Endothelial cell of umbilical vein (primary cell): ENCODE data around the gene CLEC17A. TPM values are rescaled to one million over a fixed set of nuclear protein-coding genes. Genes with fewer than 3 reads are reported as not detected.

ENCODE experiments used
- BruUV-seq: library from RNA; stranded (reverse); fragments of 400-500 nt; replicated peaks from 2 replicates; lab custom pipeline; 2021; lab: Mats Ljungman, UMichigan
- CTCF ChIA-PET: fragments of 300-600, 350-600 bp; sonication (Branson Sonifier 250); formaldehyde crosslinking; loops from one replicate; lab custom pipeline; 2021; ENCODE audit warnings: antibody characterized with exemption, inconsistent platforms; lab: Charles Lee
- POLR2A ChIA-PET: fragments of 300-600, 350-600 bp; sonication (Branson Sonifier 250); formaldehyde crosslinking; loops from one replicate; lab custom pipeline; 2021; ENCODE audit warnings: antibody characterized with exemption, inconsistent platforms; lab: Charles Lee
- DNase-seq: peaks from one replicate; pipeline ENCODE4 v3.0.0-alpha.2; 2011; ENCODE audit warnings: low read depth, low spot score
- FAIRE-seq: peaks from 2 replicates; lab custom pipeline; 2011; peaks lifted over from hg19 to GRCh38; lab: Jason Lieb, UNC
- H2AFZ ChIP-seq: 2 replicates; pipeline ENCODE4 v1.6.0; 2012; ENCODE audit warnings: low read depth, low read length, control low read depth, inconsistent platforms
- H3K27ac ChIP-seq: 2 replicates; pipeline ENCODE4 v1.5.1; 2011; ENCODE audit warnings: low read depth, mild to moderate bottlenecking, control low read depth, low read length, moderate library complexity; ENCODE audit not compliant: insufficient read depth
- H3K27me3 ChIP-seq, 2 experiments: 2 replicates each; pipeline versions ENCODE4 v1.6.0 to v1.6.1; 2011; ENCODE audit warnings: low read length in 2 of 2, mixed read lengths in 1 of 2; ENCODE audit not compliant: control insufficient read depth in 2 of 2, insufficient read depth in 2 of 2
- H3K36me3 ChIP-seq, 2 experiments: 2 replicates in 1 of 2; 3 replicates in 1 of 2; pipeline ENCODE4 v1.5.1; 2011; ENCODE audit warnings: low read length in 2 of 2, mild to moderate bottlenecking in 1 of 2, moderate library complexity in 1 of 2; ENCODE audit not compliant: control insufficient read depth in 2 of 2, insufficient read depth in 2 of 2; ENCODE audit errors: extremely low read depth in 1 of 2
- H3K4me1 ChIP-seq: 3 replicates; pipeline ENCODE4 v1.5.1; 2011; ENCODE audit warnings: mild to moderate bottlenecking, low read length; ENCODE audit not compliant: control insufficient read depth, insufficient read depth; ENCODE audit errors: extremely low read depth
- H3K4me2 ChIP-seq: 2 replicates; pipeline ENCODE4 v1.6.1; 2011; ENCODE audit warnings: low read length, control low read depth, mixed read lengths; ENCODE audit not compliant: insufficient read depth
- H3K4me3 ChIP-seq, 3 experiments: fragments of 200-600 bp in 1 of 3; sonication (generic), shearing (Covaris generic) in 1 of 3; replicated peaks in 1 of 3; 2 replicates each; pipeline ENCODE4 v1.5.1; 2011 to 2016; ENCODE audit warnings: control low read depth in 3 of 3, low read length in 3 of 3, mild to moderate bottlenecking in 2 of 3, inconsistent platforms in 1 of 3, low read depth in 1 of 3, moderate library complexity in 1 of 3; ENCODE audit not compliant: insufficient read depth in 1 of 3
- H3K79me2 ChIP-seq: 2 replicates; pipeline ENCODE4 v1.6.0; 2012; ENCODE audit warnings: low read length, inconsistent platforms; ENCODE audit not compliant: control insufficient read depth, insufficient read depth
- H3K9ac ChIP-seq: replicated peaks from 2 replicates; pipeline ENCODE3; 2011; ENCODE audit warnings: low read length, control low read depth; ENCODE audit not compliant: insufficient read depth; ENCODE audit errors: extremely low read depth
- H3K9me1 ChIP-seq: replicated peaks from 3 replicates; pipeline ENCODE4 v1.6.0; 2011; ENCODE audit warnings: mild to moderate bottlenecking, low read length; ENCODE audit not compliant: control insufficient read depth, insufficient read depth; ENCODE audit errors: extremely low read depth
- H3K9me3 ChIP-seq: replicated peaks from 2 replicates; pipeline ENCODE4 v1.5.1; 2012; ENCODE audit warnings: low read length, inconsistent platforms; ENCODE audit not compliant: control insufficient read depth, insufficient read depth
- H4K20me1 ChIP-seq: replicated peaks from 2 replicates; pipeline ENCODE3; 2011; ENCODE audit warnings: mild to moderate bottlenecking, low read length; ENCODE audit not compliant: control insufficient read depth, insufficient read depth; ENCODE audit errors: extremely low read depth
- EZH2 ChIP-seq: IDR thresholded peaks from 2 replicates; pipeline ENCODE4 v1.6.1; 2012; ENCODE audit warnings: borderline replicate concordance, low read depth, mild to moderate bottlenecking, moderate library complexity, low read length, inconsistent platforms; ENCODE audit not compliant: severe bottlenecking
- FOS ChIP-seq: IDR thresholded peaks from 2 replicates; pipeline ENCODE4 v1.6.1; 2011; ENCODE audit warnings: mild to moderate bottlenecking, low read length, moderate library complexity, borderline replicate concordance; ENCODE audit not compliant: insufficient read depth
- GATA2 ChIP-seq: IDR thresholded peaks from 2 replicates; pipeline ENCODE4 v1.7.0; 2011; ENCODE audit warnings: low read depth, mild to moderate bottlenecking, moderate library complexity, mixed read lengths, low read length; ENCODE audit not compliant: insufficient read length, insufficient read depth
- JUN ChIP-seq: IDR thresholded peaks from 2 replicates; pipeline ENCODE4 v1.6.1; 2011; ENCODE audit warnings: borderline replicate concordance, low read depth; ENCODE audit not compliant: insufficient read length, insufficient read depth
- MYC ChIP-seq: IDR thresholded peaks from one replicate; pipeline ENCODE4 v1.6.1; 2011; ENCODE audit warnings: mild to moderate bottlenecking, low read depth, low read length
- POLR2A ChIP-seq: IDR thresholded peaks from 2 replicates; pipeline ENCODE4 v1.6.1; 2012; ENCODE audit warnings: low read depth, mild to moderate bottlenecking, control low read depth, low read length
- POLR2AphosphoS5 ChIP-seq: IDR thresholded peaks from 2 replicates; pipeline ENCODE4 v1.6.1; 2012; ENCODE audit warnings: low read depth, mild to moderate bottlenecking, control low read depth, low read length, moderate library complexity; ENCODE audit not compliant: insufficient read depth
- dilution Hi-C: fragments of 300-500 bp; cut with MboI; formaldehyde crosslinking; loops from one replicate; pipeline ENCODE4 v1.15.0; 2019; ENCODE audit warnings: low sequenced_read_pairs; ENCODE audit not compliant: extremely low pct_ligation_motif_present
- intact Hi-C: fragments of 100-400 bp; cut with micrococcal nuclease; formaldehyde crosslinking; loops from one replicate; pipeline ENCODE4 v1.10.0; 2022
- polyA plus RNA-seq, 4 experiments: library from polyadenylated mRNA; depleted of rRNA in 3 of 4; stranded (reverse) in 3 of 4; unstranded in 1 of 4; fragments of >200 nt; gene quantifications; 2 replicates each; pipeline versions ENCODE4 v1.2.1 to v1.2.3, GENCODE V29; 2011 to 2012; ENCODE audit warnings: missing spikeins in 1 of 4
- total RNA-seq: library from RNA; stranded (reverse); gene quantifications from 2 replicates; pipeline ENCODE4 v1.2.3, GENCODE V29; 2021
- TF ChIP-seq, protein P1 (sequence below): IDR thresholded peaks from 2 replicates; pipeline ENCODE4 v1.6.1; 2011; ENCODE audit not compliant: insufficient read depth, insufficient read length
- TF ChIP-seq, protein P2 (sequence below), 2 donors: IDR thresholded peaks; 1 replicate in 1 of 2; 2 replicates in 1 of 2; pipeline ENCODE4 v1.5.1; 2011; ENCODE audit warnings: low read length in 2 of 2, mild to moderate bottlenecking in 2 of 2, moderate library complexity in 2 of 2, control low read depth in 1 of 2, inconsistent platforms in 1 of 2, low read depth in 1 of 2; ENCODE audit not compliant: insufficient read depth in 1 of 2; ENCODE audit errors: extremely low read depth in 1 of 2

CLEC17A gene
- total and polyA plus RNA-seq, 2 donors (not counting 3 experiments of a cell fraction or from before 2014, with no cell fraction given), result 0.07 TPM; not detected in 1

DNA sequence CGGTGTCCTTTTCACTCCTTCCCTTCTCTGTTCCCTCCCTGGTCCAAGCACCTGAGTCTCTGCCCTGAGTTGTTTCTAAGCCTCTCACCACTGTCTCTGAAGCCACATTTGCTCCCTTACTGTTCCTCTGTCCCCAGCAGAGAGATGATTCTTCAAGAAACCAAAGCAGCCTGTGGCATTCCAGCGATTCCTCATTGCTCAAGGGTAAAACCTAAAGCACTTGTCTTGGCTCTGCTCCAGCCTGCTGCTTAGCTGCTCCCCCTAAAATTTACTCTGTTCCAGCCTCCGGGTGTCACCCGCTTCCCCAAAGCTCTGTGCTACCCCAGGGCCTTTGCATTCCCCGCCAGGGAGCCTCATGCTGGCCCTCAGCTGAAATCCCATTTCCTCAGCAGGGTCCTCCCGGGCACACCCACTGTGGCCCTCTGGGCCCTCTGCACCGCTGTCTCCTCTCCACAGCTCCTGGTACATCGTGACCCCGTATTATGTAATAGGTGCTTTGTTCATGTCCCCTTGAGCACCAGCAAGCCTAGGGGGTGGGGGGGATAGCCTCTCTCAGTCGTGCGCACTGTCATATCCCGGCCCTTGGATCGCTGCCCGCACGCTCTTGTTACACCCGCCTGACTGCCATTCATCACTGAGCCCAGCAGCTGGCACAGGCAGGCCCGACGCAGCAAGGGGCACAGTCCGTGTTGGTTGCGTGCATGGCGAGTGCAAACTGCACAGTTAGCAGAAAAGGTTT is 37.7 kb upstream of the CLEC17A start:
- Histone ChIP-seq H3K9me1 (no peaks in the 10 kb centered on the region), H3K4me3 (no peak overlapping the region), H3K4me2 (no peak overlapping the region), H3K79me2 (no peaks in the 10 kb centered on the region), H3K27ac (no peak overlapping the region), H3K36me3 (peaks cover 0 to 1% of the 10 kb centered on the region in 2 experiments), H2AFZ (no peak overlapping the region), H3K27me3 (no peaks in the 10 kb centered on the region), H4K20me1 (no peaks in the 10 kb centered on the region), H3K9ac (no peak overlapping the region), H3K4me1 (no peaks in the 10 kb centered on the region), H3K9me3 (no peaks in the 10 kb centered on the region)
- CTCF ChIA-PET, result interaction anchor here (1.2 kb wide), 1 partner anchor 12 kb away, joined by 3 read pairs; no protein-coding TSS in a partner anchor
- BruUV-seq, result no TSS peak
- no peak for DNase-seq
- no peak for TF ChIP-seq POLR2AphosphoS5
- dilution Hi-C loops (no loop called here), intact Hi-C loops (no loop called here)
- POLR2A ChIA-PET, result no interaction called here
- FAIRE-seq, result no peak

DNA sequence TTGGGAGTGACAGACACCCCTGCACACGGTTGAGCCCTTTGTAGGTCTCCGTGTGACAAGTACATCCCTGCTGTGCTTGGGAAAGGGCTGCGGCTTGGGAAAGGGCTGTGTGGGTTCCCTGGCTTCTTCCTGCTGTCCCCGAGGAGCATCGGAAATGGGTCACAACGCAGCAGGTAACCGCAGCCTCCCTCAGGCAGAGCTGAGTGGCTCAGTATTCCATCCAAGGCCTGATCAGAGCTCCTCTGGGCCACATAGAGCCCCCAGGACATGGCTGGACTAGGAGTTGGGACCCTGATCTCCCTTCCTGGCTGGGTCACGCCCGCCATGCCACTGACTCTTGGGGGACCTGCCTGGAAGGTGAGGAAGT is 37.2 kb upstream of the CLEC17A start:
- Histone ChIP-seq H3K27ac (no peak overlapping the region), H3K9me3 (no peaks in the 10 kb centered on the region), H3K4me3 (no peak overlapping the region), H3K4me2 (no peak overlapping the region), H3K9me1 (no peaks in the 10 kb centered on the region), H3K4me1 (no peaks in the 10 kb centered on the region), H4K20me1 (no peaks in the 10 kb centered on the region), H3K9ac (no peak overlapping the region), H3K27me3 (no peaks in the 10 kb centered on the region), H3K79me2 (no peaks in the 10 kb centered on the region), H2AFZ (no peak overlapping the region), H3K36me3 (peaks cover 0 to 1% of the 10 kb centered on the region in 2 experiments)
- TF ChIP-seq, protein P1, sequence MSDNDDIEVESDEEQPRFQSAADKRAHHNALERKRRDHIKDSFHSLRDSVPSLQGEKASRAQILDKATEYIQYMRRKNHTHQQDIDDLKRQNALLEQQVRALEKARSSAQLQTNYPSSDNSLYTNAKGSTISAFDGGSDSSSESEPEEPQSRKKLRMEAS, result no peak
- TF ChIP-seq MYC, result no peak
- no peak for TF ChIP-seq FOS
- TF ChIP-seq GATA2, result no peak
- TF ChIP-seq JUN, result no peak
- no peak for TF ChIP-seq POLR2AphosphoS5
- TF ChIP-seq POLR2A, result no peak
- no peak for TF ChIP-seq EZH2
- TF ChIP-seq, protein P2, sequence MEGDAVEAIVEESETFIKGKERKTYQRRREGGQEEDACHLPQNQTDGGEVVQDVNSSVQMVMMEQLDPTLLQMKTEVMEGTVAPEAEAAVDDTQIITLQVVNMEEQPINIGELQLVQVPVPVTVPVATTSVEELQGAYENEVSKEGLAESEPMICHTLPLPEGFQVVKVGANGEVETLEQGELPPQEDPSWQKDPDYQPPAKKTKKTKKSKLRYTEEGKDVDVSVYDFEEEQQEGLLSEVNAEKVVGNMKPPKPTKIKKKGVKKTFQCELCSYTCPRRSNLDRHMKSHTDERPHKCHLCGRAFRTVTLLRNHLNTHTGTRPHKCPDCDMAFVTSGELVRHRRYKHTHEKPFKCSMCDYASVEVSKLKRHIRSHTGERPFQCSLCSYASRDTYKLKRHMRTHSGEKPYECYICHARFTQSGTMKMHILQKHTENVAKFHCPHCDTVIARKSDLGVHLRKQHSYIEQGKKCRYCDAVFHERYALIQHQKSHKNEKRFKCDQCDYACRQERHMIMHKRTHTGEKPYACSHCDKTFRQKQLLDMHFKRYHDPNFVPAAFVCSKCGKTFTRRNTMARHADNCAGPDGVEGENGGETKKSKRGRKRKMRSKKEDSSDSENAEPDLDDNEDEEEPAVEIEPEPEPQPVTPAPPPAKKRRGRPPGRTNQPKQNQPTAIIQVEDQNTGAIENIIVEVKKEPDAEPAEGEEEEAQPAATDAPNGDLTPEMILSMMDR (IDR thresholded peaks at IDR 0.05; ENCODE audit: extremely low read depth in 1 of 2, insufficient read depth in 1 of 2, low read depth in 1 of 2, low read length in 2 of 2), result no peak
- no peak for DNase-seq
- FAIRE-seq, result no peak
- ChIA-PET CTCF (interaction anchor here (1.2 kb wide), 1 partner anchor 11 kb away, joined by 3 read pairs; no protein-coding TSS in a partner anchor), POLR2A (no interaction called here)
- dilution Hi-C loops (no loop called here), intact Hi-C loops (no loop called here)
- no TSS peak for BruUV-seq
